Choroid plexus epithelial cell (primary cell): ENCODE measurements around the gene TSNAXIP1.
A peak's percentile ranks its signal among the peaks of the same experiment; 100 is the strongest.
"Not testable (repeated sequence)": the region's sequence is repeated elsewhere in the genome, so short reads cannot be mapped to it uniquely, and the experiment has no call there.

ENCODE experiments used
- DNase-seq: peaks from one replicate; pipeline ENCODE4 v3.0.0-alpha.2; 2010; ENCODE audit warnings: low read depth
- H3K4me3 ChIP-seq: 2 replicates; pipeline ENCODE4 v1.5.1; 2011; ENCODE audit warnings: low read depth, mild to moderate bottlenecking, control low read depth, low read length, moderate library complexity
- CTCF ChIP-seq: conservative IDR thresholded peaks from 2 replicates; pipeline ENCODE4 v1.5.1; 2011; ENCODE audit warnings: low read depth, mild to moderate bottlenecking, control low read depth, inconsistent platforms, low read length, moderate library complexity

TSNAXIP1 gene

DNA sequence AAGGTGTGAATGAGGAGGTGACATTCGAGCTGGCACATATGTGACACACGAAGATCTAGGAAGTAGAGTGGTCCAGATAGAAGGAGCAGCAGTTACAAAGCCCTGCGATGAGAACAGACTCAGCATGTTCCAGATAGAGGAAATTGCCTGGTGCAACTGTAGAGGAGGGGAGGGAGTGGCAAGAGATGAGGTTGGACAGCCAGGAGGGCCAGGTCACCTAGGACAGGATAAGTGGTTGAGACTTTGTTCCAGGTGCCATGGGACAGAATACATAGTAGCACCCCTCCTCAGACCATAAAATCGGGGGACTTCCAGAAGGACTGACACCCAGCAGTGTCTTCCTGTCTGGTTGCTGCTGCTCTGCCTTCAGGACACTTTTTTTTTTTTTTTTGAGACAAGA is 51.8 kb downstream of the TSNAXIP1 start:
- no peak overlapping the region for H3K4me3 ChIP-seq
- no peak for TF ChIP-seq CTCF
- no peak for DNase-seq

DNA sequence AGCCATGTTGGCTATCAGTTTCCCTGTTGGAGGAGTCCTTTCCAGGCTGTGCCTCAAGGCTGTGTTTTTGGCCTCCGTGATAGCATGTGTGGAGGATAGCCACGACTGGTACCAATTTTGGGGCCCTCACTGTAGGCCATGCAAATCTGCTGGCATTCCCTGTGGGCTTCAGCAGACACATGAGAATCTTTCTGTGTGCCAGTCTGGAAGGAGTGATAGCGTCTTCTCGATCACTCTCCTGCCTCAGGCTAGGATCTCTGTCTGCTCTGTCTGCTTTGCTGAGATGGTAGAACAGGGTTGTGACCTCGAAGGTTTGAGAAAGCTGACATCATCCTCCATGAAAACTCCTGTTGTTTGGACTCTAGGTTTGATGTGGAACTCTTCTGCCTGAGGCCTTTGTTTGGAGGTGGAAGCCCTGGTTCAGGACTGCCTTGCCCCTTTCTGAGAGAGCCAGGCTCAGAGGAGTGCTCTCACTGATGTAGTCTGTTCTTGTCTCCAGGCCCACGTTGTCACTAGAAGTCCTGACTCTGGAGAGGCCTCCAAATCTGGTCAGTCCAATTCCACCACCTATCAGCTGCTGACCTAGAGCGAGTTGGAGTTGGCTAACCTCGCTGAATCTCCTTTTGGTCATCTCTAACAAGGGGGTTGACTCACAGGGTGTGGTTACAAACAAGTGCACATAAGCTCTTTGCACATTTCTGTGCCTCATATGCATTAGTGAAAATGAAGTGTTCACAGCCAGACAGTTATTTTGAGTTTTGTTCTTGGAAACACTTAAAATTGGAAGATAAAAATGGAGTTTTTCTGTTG is 54.1 kb downstream of the TSNAXIP1 start:
- no peak for TF ChIP-seq CTCF
- H3K4me3 ChIP-seq = no peak overlapping the region
- no peak for DNase-seq

DNA sequence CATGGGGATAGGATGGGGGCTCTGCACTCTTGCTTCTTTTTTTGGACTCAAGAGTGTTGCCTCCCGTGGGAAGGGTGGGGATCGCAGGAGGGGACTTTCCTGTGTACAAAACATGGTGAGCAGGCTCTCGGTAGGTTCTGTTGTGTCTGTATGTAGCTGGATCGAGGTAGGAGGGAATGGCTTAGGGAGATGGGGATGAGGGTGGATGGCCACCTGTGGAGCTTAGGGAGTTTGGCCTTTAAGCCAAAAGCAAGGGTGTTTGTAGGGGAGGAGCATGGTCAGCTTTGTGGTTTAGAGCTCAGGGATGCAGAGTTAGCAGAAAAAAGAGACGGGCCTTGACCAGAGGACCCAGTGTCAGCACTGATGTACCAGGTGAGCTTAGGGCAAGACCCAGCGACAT is 55.2 kb downstream of the TSNAXIP1 start:
- H3K4me3 ChIP-seq = no peak overlapping the region
- no peak for TF ChIP-seq CTCF
- DNase-seq = no peak

DNA sequence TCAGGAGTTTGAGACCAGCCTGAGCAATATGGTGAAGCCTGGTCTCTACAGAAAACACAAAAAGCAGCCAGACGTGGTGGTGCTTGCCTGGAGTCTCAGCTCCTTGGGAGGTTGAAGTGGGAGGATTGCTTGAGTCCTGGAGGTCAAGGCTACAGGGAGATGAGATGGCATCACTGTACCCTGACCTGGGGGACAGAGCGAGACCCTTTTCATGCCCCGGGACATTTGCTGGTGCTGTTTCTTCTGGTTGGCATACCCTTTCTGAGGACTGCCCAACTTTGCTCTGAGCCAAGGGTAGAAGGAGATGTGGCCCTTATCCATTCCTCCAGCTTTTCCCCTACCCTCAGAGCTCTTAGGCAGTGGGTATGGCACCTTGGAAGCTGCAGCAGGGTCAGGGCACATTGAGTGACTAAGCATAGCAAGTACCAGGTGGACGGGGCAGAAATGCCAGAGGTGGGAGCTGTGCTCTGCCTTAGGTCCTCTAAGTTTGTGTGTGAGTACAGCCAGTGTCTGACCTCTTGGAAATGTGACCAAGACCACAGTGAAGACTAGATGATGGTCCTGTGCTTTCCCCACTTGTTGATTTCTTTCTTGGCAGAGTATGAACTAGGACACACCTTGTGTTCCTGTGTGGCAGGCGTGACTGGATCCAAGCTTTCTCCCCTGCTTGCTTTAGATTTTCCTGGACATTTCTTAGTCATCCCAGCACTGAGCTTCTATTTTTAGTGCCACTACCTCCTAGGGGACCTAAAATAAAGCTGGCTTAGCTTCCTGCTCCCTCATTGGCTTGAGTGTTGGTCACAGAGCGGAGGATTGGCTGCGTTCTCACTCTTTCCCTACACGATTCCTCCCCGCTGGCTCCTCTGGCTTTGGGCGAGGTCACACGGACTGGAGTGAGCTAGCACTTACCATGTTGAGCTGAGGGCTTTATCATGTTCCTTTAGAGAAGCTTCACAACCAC is 56.2 kb downstream of the TSNAXIP1 start:
- no peak overlapping the region for H3K4me3 ChIP-seq
- DNase-seq = peak; percentile 63
- TF ChIP-seq CTCF = no peak

- not testable (repeated sequence) for H3K4me3 ChIP-seq, DNase-seq
Observed at GRCh38 chr16:67864044-67864443, 57.4 kb downstream of the TSNAXIP1 start.

DNA sequence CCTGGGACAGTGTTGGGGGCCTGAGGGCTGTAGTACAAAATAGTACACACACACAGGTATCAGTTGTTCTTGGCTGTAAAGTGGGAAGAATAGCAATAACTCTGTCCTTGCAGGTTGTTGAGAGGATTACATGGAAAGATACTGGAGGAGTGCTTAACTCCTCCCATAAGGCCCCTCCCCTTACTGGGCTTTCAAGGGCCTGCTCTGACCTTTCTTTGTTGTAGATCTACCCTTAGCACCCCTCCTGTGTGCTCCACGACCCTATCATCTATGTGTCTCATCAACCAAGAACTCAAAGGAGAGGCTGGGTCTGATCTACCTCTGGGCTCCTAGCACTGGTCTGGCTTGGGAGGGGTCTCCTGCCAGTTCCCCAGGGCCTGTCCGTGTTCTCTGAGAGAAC is 57.9 kb downstream of the TSNAXIP1 start:
- no peak overlapping the region for H3K4me3 ChIP-seq
- no peak for TF ChIP-seq CTCF
- no peak for DNase-seq

DNA sequence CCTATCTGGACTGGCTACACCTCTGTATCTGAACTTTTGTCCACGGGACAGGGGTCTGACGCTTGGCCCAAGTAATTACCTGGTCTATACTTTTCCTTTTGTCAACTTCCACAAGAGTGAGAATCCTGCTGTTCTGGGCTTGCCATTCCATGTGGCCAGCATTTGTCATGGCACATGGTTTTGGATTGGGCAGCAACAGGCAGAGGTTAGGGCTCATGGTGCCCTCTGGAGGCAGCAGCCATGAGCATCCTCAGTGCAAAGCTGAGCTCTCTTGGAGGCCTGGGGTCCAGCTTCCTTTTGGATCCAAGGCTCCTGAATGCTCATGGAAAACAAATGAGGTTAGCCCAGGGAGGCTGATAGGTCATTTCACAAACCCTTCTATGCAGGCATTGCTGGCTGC is 58.6 kb downstream of the TSNAXIP1 start:
- peak; percentile 50 for DNase-seq
- peak; percentile 57 for TF ChIP-seq CTCF
- H3K4me3 ChIP-seq = no peak overlapping the region
